Neural crest cell (in vitro differentiated cells): Measurements from ENCODE around the gene EFNB3. TPM values are rescaled to one million over a fixed set of nuclear protein-coding genes. Genes with fewer than 3 reads are reported as not detected.

Experiments used
- DNase-seq: peaks from one replicate; pipeline ENCODE4 v3.0.0; 2021; ENCODE audit warnings: low read depth, mixed read lengths, low spot score
- H3K27ac Mint-ChIP-seq: one replicate; pipeline ENCODE4 v1.8.0; 2021; ENCODE audit warnings: mild to moderate bottlenecking, mixed read lengths; ENCODE audit not compliant: unreplicated experiment
- H3K27me3 Mint-ChIP-seq: 2 replicates; pipeline ENCODE4 v1.8.0; 2021; ENCODE audit warnings: low read depth, mild to moderate bottlenecking, mixed read lengths
- H3K36me3 Mint-ChIP-seq: 2 replicates; pipeline ENCODE4 v1.8.0; 2021; ENCODE audit warnings: low read depth, mild to moderate bottlenecking, mixed read lengths
- H3K4me1 Mint-ChIP-seq: 2 replicates; pipeline ENCODE4 v1.8.0; 2021; ENCODE audit warnings: mixed read lengths
- H3K4me3 Mint-ChIP-seq: one replicate; pipeline ENCODE4 v1.8.0; 2021; ENCODE audit warnings: mild to moderate bottlenecking, mixed read lengths
- H3K9me3 Mint-ChIP-seq: 2 replicates; pipeline ENCODE4 v1.8.0; 2021; ENCODE audit warnings: mixed read lengths
- CTCF ChIP-seq: fragments of 200-600 bp; sonication (generic); conservative IDR thresholded peaks from 2 replicates; pipeline ENCODE4 v1.5.0; 2021; ENCODE audit warnings: antibody characterized with exemption, mild to moderate bottlenecking
- total RNA-seq: library from RNA; stranded (reverse); gene quantifications from 2 replicates; pipeline ENCODE4 v1.2.1, GENCODE V29; 2021

EFNB3 gene
- total RNA-seq, 1 donor from 2014 or later, result 25.3 TPM

DNA sequence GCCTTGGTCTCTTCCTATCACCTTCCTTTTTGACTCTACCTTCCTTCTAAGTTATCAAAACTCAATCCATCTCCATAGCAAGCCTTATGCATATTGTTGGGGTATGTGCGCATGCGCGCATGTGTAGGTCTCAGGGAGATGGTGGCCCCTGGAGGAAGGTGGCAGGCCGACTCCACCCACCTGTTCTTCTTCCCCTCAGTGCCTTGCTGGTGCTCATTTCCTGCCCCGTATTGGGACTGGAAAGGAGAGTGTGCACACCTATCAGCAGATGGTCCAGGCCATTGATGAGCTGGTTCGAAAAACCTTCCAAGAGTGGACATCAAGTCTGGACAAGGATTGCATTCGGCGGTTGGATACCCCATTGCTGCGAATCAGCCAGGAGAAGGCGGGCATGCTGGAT, 37.7 kb downstream of the EFNB3 start:
- no peaks in the 10 kb centered on the region for H3K9me3 Mint-ChIP-seq
- H3K4me1 Mint-ChIP-seq, result peaks cover 13% of the 10 kb centered on the region
- H3K36me3 Mint-ChIP-seq, result no peaks in the 10 kb centered on the region
- DNase-seq, result no peak
- no peak overlapping the region for H3K27ac Mint-ChIP-seq
- H3K27me3 Mint-ChIP-seq, result peaks cover 28% of the 10 kb centered on the region
- H3K4me3 Mint-ChIP-seq, result no peak overlapping the region
- TF ChIP-seq CTCF, result no peak

GRCh38 chr17:7744416-7744815, 39.4 kb downstream of the EFNB3 start:
- Mint-ChIP-seq H3K27ac (no peak overlapping the region), H3K4me1 (peaks cover 13% of the 10 kb centered on the region), H3K36me3 (no peaks in the 10 kb centered on the region), H3K9me3 (no peaks in the 10 kb centered on the region), H3K4me3 (no peak overlapping the region), H3K27me3 (peaks cover 19% of the 10 kb centered on the region)
- TF ChIP-seq CTCF, result no peak
- no peak for DNase-seq

DNA sequence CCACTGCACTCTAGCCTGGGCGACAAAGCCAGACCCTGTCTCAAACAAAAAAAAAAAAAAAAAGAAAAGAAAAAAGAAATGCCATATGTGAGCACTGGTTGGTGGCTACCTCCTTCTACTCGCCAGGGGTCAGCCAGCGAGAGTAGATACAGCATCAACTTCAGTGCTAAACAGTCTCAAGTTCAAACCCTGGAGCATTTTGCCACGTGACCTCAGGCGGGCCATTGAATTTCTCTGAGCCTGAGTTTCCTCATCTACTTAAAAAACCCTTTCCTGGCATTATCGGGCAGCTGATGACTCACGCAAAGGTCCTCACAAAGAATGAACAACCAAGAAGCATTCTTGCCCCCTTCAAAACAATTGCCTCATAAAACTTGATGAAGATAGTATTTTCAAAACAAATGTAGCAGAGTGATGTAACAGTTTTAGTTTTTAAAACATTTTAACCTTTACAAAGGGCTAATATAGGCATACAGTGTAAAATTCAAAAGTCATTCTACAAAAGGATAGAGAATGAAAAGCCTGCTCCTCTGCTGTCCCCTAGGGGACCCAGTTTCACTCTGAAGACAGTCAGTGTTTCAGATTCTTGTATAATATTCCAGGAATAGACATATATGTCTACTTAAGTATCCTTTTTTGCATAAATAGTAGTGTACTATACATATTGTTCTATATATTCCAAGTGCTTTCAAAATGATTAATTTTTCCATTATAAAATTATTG, 40.9 kb downstream of the EFNB3 start:
- Mint-ChIP-seq H3K27ac (no peak overlapping the region), H3K9me3 (peaks cover 3% of the 10 kb centered on the region), H3K27me3 (peaks cover 12% of the 10 kb centered on the region)

GRCh38 chr17:7747635-7748071, 42.7 kb downstream of the EFNB3 start:
- Mint-ChIP-seq H3K4me1 (peaks cover 18% of the 10 kb centered on the region), H3K27ac (no peak overlapping the region), H3K4me3 (no peak overlapping the region), H3K27me3 (peaks cover 9% of the 10 kb centered on the region), H3K9me3 (peaks cover 3% of the 10 kb centered on the region), H3K36me3 (no peaks in the 10 kb centered on the region)
- DNase-seq, result no peak
- no peak for TF ChIP-seq CTCF

More for the DNA sequence above, 40.9 kb downstream of the EFNB3 start:
- Mint-ChIP-seq H3K4me1 (peaks cover 18% of the 10 kb centered on the region), H3K36me3 (no peaks in the 10 kb centered on the region), H3K4me3 (no peak overlapping the region)
- DNase-seq, result peak; percentile 16
- TF ChIP-seq CTCF, result peak; percentile 20

- Mint-ChIP-seq H3K4me1 (peaks cover 18% of the 10 kb centered on the region), H3K27me3 (peaks cover 9% of the 10 kb centered on the region), H3K36me3 (no peaks in the 10 kb centered on the region), H3K4me3 (no peak overlapping the region), H3K9me3 (peaks cover 3% of the 10 kb centered on the region), H3K27ac (no peak overlapping the region)
- DNase-seq, result no peak
- no peak for TF ChIP-seq CTCF
Measured at GRCh38 chr17:7748076-7748775, 43.2 kb downstream of the EFNB3 start.
